Measurements from ENCODE around the gene TNRC6B. TPM values are rescaled to one million over a fixed set of nuclear protein-coding genes. Genes with fewer than 3 reads are reported as not detected.

TNRC6B gene, protein sequence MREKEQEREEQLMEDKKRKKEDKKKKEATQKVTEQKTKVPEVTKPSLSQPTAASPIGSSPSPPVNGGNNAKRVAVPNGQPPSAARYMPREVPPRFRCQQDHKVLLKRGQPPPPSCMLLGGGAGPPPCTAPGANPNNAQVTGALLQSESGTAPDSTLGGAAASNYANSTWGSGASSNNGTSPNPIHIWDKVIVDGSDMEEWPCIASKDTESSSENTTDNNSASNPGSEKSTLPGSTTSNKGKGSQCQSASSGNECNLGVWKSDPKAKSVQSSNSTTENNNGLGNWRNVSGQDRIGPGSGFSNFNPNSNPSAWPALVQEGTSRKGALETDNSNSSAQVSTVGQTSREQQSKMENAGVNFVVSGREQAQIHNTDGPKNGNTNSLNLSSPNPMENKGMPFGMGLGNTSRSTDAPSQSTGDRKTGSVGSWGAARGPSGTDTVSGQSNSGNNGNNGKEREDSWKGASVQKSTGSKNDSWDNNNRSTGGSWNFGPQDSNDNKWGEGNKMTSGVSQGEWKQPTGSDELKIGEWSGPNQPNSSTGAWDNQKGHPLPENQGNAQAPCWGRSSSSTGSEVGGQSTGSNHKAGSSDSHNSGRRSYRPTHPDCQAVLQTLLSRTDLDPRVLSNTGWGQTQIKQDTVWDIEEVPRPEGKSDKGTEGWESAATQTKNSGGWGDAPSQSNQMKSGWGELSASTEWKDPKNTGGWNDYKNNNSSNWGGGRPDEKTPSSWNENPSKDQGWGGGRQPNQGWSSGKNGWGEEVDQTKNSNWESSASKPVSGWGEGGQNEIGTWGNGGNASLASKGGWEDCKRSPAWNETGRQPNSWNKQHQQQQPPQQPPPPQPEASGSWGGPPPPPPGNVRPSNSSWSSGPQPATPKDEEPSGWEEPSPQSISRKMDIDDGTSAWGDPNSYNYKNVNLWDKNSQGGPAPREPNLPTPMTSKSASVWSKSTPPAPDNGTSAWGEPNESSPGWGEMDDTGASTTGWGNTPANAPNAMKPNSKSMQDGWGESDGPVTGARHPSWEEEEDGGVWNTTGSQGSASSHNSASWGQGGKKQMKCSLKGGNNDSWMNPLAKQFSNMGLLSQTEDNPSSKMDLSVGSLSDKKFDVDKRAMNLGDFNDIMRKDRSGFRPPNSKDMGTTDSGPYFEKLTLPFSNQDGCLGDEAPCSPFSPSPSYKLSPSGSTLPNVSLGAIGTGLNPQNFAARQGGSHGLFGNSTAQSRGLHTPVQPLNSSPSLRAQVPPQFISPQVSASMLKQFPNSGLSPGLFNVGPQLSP (N-terminal part only)
- total RNA-seq (2022) (44.6 and 46.0 TPM in 2 replicates), Bru-seq, nascent RNA (percentile 79 among the genes with signal in this experiment), BruChase-seq, experiment 1, labeled RNA remaining after a 6-hour chase (percentile 76 among the genes with signal in this experiment), BruChase-seq, experiment 2, labeled RNA remaining after a 2-hour chase (percentile 79 among the genes with signal in this experiment)
- long read RNA-seq, full-length matches to known transcripts = 3 of 17 reads
- long read RNA-seq, partial matches to known transcripts = 5 of 17 reads
- long read RNA-seq, other reads (novel, unspliced or antisense) = 9 of 17 reads

DNA sequence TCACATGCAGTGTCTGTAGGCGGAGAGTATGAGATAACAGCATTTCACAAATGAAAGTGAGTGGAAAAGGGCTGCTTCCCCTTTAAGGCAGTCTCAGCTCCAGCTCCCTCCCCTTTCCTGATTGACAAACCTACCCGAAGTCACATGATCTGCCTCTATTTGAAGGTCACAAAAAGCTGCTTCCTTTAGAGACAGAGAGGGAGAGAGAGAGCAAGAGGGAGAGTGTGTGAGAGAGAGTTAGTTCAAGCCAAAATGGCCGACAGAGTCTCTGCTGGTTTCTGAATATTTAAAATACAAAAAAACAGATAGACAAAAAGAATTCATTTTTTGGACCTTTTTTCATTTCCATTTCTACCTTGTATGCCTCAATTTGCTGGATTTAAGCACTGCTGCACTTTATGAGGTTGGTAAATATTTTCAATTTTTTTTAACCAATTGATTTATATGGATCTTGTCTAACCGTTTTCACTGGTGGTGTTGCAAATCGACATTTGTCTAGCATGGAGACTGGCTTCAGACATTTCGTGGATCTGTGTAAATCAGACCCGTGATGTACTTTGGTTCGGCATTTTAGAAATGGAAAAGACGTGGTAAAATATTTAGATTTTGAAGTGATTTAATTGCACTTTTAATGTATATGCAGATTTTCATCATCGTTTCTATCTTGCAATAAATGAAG, at the start of gene TNRC6B:
Gene TNRC6B, plus strand, starts transcription at position 188 of the 679 bp plus-strand sequence. Its CDS starts 211 bp downstream, at position 399.
- TF ChIP-seq CTCF (IDR thresholded peaks at IDR 0.05; ENCODE audit: unreplicated experiment) = no peak
- BruUV-seq (replicated peaks) = TSS peak; percentile 80
- H3K27ac Mint-ChIP-seq (ENCODE audit: unreplicated experiment) = peak within 1 kb of the TSS; percentile 92
- H3K4me3 Mint-ChIP-seq (ENCODE audit: low read depth, unreplicated experiment) = peak within 1 kb of the TSS; percentile 91
- DNase-seq = peak; percentile 78
- H3K9me3 Mint-ChIP-seq (ENCODE audit: low read depth, unreplicated experiment) = no peaks in the 10 kb centered on the region
- no peaks in the 10 kb centered on the region for H3K27me3 Mint-ChIP-seq (ENCODE audit: unreplicated experiment)
- H3K36me3 Mint-ChIP-seq (ENCODE audit: insufficient read depth, unreplicated experiment) = peaks cover 45% of the 10 kb centered on the region
- H3K4me1 Mint-ChIP-seq (ENCODE audit: low read depth, unreplicated experiment) = peaks cover 43% of the 10 kb centered on the region
- intact Hi-C loops (cut with micrococcal nuclease; ENCODE audit: unreplicated experiment) = no loop called here
- CTCF ChIA-PET = interaction anchor here (0.8 to 1.1 kb wide), 3 partner anchors 16 to 134 kb away, joined by 3 read pairs; no protein-coding TSS in a partner anchor

GRCh38 chr22:40128989-40129388, 48.7 kb upstream of the TNRC6B start:
- H3K4me1 Mint-ChIP-seq (ENCODE audit: low read depth, unreplicated experiment) = no peaks in the 10 kb centered on the region

GRCh38 chr22:40137132-40137531, 40.6 kb upstream of the TNRC6B start:
- no peaks in the 10 kb centered on the region for H3K27me3 Mint-ChIP-seq (ENCODE audit: unreplicated experiment)
- intact Hi-C loops (cut with micrococcal nuclease; ENCODE audit: unreplicated experiment) = no loop called here
- no peak for DNase-seq
- no peak for TF ChIP-seq CTCF (IDR thresholded peaks at IDR 0.05; ENCODE audit: unreplicated experiment)
- no TSS peak for BruUV-seq (replicated peaks)
- H3K4me1 Mint-ChIP-seq (ENCODE audit: low read depth, unreplicated experiment) = no peaks in the 10 kb centered on the region
- no peaks in the 10 kb centered on the region for H3K9me3 Mint-ChIP-seq (ENCODE audit: low read depth, unreplicated experiment)
- no peak overlapping the region for H3K27ac Mint-ChIP-seq (ENCODE audit: unreplicated experiment)
- CTCF ChIA-PET = no interaction called here
- H3K36me3 Mint-ChIP-seq (ENCODE audit: insufficient read depth, unreplicated experiment) = peaks cover 2% of the 10 kb centered on the region
- no peak overlapping the region for H3K4me3 Mint-ChIP-seq (ENCODE audit: low read depth, unreplicated experiment)

More at GRCh38 chr22:40128989-40129388, 48.7 kb upstream of the TNRC6B start:
- H3K27me3 Mint-ChIP-seq (ENCODE audit: unreplicated experiment) = no peaks in the 10 kb centered on the region
- no peak overlapping the region for H3K4me3 Mint-ChIP-seq (ENCODE audit: low read depth, unreplicated experiment)
- BruUV-seq (replicated peaks) = no TSS peak
- no peak for DNase-seq
- H3K36me3 Mint-ChIP-seq (ENCODE audit: insufficient read depth, unreplicated experiment) = peaks cover 7% of the 10 kb centered on the region
- H3K27ac Mint-ChIP-seq (ENCODE audit: unreplicated experiment) = no peak overlapping the region
- H3K9me3 Mint-ChIP-seq (ENCODE audit: low read depth, unreplicated experiment) = no peaks in the 10 kb centered on the region
- TF ChIP-seq CTCF (IDR thresholded peaks at IDR 0.05; ENCODE audit: unreplicated experiment) = no peak
- CTCF ChIA-PET = no interaction called here
- intact Hi-C loops (cut with micrococcal nuclease; ENCODE audit: unreplicated experiment) = no loop called here
